Neural progenitor cell (in vitro differentiated cells): ENCODE results near the gene TMEM217.

Experiments
- EZH2phosphoT487 ChIP-seq: fragments of 200-600 bp; sonication (generic); IDR thresholded peaks from 2 replicates; pipeline ENCODE4 v1.6.1; 2017; ENCODE audit warnings: antibody characterized with exemption
- TF ChIP-seq, protein P1 (sequence below): fragments of 200-600 bp; sonication (generic); IDR thresholded peaks from 2 replicates; pipeline ENCODE4 v1.5.1; 2017; ENCODE audit warnings: antibody characterized with exemption, mild to moderate bottlenecking

DNA sequence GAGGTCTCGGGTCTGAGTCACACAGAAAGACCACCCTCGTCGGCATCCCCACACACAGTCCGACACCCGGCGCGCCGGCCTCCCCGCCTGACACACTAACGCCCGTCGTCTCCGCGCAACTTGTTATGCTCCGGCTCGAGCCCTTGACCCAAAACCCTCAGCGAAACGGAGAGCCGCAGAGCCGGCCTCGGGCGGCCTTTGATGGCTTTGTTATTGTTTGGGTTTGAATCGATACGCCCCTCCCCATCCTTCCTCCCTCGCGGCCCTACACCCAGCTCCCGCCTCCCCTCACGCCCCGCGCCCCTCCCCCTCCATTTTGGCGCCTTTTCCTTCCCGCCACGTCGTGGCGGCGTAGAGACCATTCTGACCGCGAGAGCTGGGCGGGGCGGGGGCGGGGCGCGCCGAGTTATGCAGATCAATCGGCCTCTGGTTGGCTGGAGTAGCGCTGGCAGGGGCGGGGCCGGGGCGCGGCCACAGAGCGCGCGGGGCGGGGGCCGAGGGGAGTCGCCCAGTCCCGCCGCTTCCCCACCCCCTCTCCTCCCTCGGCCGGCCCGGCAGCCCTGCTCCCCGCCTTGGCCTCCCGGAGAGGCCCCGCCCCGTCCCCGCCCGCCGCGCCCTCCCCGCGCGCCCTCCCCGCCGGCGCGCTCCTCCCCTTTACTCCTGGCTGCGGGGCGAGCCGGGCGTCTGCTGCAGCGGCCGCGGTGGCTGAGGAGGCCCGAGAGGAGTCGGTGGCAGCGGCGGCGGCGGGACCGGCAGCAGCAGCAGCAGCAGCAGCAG lies 88.3 kb downstream of the TMEM217 start, which contains the start of gene PIM1:
- TF ChIP-seq, protein P1, sequence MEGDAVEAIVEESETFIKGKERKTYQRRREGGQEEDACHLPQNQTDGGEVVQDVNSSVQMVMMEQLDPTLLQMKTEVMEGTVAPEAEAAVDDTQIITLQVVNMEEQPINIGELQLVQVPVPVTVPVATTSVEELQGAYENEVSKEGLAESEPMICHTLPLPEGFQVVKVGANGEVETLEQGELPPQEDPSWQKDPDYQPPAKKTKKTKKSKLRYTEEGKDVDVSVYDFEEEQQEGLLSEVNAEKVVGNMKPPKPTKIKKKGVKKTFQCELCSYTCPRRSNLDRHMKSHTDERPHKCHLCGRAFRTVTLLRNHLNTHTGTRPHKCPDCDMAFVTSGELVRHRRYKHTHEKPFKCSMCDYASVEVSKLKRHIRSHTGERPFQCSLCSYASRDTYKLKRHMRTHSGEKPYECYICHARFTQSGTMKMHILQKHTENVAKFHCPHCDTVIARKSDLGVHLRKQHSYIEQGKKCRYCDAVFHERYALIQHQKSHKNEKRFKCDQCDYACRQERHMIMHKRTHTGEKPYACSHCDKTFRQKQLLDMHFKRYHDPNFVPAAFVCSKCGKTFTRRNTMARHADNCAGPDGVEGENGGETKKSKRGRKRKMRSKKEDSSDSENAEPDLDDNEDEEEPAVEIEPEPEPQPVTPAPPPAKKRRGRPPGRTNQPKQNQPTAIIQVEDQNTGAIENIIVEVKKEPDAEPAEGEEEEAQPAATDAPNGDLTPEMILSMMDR: no peak
- TF ChIP-seq EZH2phosphoT487: no peak
